Kidney glomerular epithelial cell (primary cell): Measurements from ENCODE around the gene R3HCC1L.

Experiments
- DNase-seq: peaks from one replicate; lab custom pipeline; 2025; lab: John Stamatoyannopoulos, UW

Gene R3HCC1L

GRCh38 chr10:98134431-98135221 is at the start of gene R3HCC1L:
TSS of gene R3HCC1L (plus strand) at chr10:98134657. CDS start at chr10:98208115, 73,458 bp downstream.
- peak; percentile 63 for DNase-seq

GRCh38 chr10:98085238-98085637 is 49.2 kb upstream of the R3HCC1L start:
- no peak for DNase-seq

- DNase-seq: no peak
Observed at GRCh38 chr10:98086837-98087708, 47.4 kb upstream of the R3HCC1L start.

GRCh38 chr10:98088186-98088971 is 46.1 kb upstream of the R3HCC1L start:
- DNase-seq: no peak

- no peak for DNase-seq
Observed at GRCh38 chr10:98090822-98091221, 43.6 kb upstream of the R3HCC1L start.

- no peak for DNase-seq
Observed at GRCh38 chr10:98096316-98096715, 38.1 kb upstream of the R3HCC1L start.

GRCh38 chr10:98096731-98097130 is 37.7 kb upstream of the R3HCC1L start:
- no peak for DNase-seq

- DNase-seq: no peak
Observed at GRCh38 chr10:98097175-98097574, 37.3 kb upstream of the R3HCC1L start.

GRCh38 chr10:98097616-98098015 is 36.8 kb upstream of the R3HCC1L start:
- DNase-seq: no peak

GRCh38 chr10:98098247-98098646 is 36.2 kb upstream of the R3HCC1L start:
- DNase-seq: no peak

- DNase-seq: no peak
Observed at GRCh38 chr10:98100476-98100875, 34.0 kb upstream of the R3HCC1L start.

GRCh38 chr10:98101366-98101765 is 33.1 kb upstream of the R3HCC1L start:
- DNase-seq: no peak

GRCh38 chr10:98104125-98104524 is 30.3 kb upstream of the R3HCC1L start:
- DNase-seq: no peak

- no peak for DNase-seq
Observed at GRCh38 chr10:98106531-98106930, 27.9 kb upstream of the R3HCC1L start.

GRCh38 chr10:98107644-98108430 is 26.6 kb upstream of the R3HCC1L start:
- no peak for DNase-seq

- DNase-seq: no peak
Observed at GRCh38 chr10:98110356-98110755, 24.1 kb upstream of the R3HCC1L start.

GRCh38 chr10:98115031-98115787 is 19.2 kb upstream of the R3HCC1L start:
- DNase-seq: no peak

- DNase-seq: no peak
Observed at GRCh38 chr10:98119891-98120290, 14.6 kb upstream of the R3HCC1L start.

GRCh38 chr10:98125940-98126631 is 8.4 kb upstream of the R3HCC1L start:
- no peak for DNase-seq

GRCh38 chr10:98128802-98129201 is 5.7 kb upstream of the R3HCC1L start:
- no peak for DNase-seq
